Psoas muscle (tissue), 8 donors: ENCODE results near the gene SRPK2. TPM values are rescaled to one million over a fixed set of nuclear protein-coding genes. Genes with fewer than 3 reads are reported as not detected.

Source experiments
- ATAC-seq, 4 donors: fragments of 200-7000 bp; cut with Tn5 transposase; one replicate each; pipeline ENCODE4 v1.9.1; 2020; ENCODE audit warnings: moderate library complexity in 3 of 4, mild to moderate bottlenecking in 2 of 4
- DNase-seq, 2 donors: peaks; one replicate each; pipeline ENCODE4 v3.0.0-alpha.2; 2020
- H3K27ac ChIP-seq: fragments of 200-600 bp; one replicate; pipeline ENCODE4 v1.8.0; 2022
- H3K27me3 ChIP-seq, 3 donors: fragments of 200-600 bp in 1 of 3; one replicate each; pipeline versions ENCODE4 v1.6.1 to v1.8.0; 2013 to 2022; ENCODE audit warnings: low read length in 2 of 3, mild to moderate bottlenecking in 2 of 3, moderate library complexity in 1 of 3; ENCODE audit not compliant: insufficient read depth in 3 of 3
- H3K36me3 ChIP-seq, 2 donors: fragments of 200-600 bp in 1 of 2; one replicate each; pipeline versions ENCODE4 v1.6.1 to v1.8.0; 2013 to 2022; ENCODE audit warnings: low read depth in 1 of 2, mild to moderate bottlenecking in 1 of 2, moderate library complexity in 1 of 2; ENCODE audit not compliant: insufficient read depth in 1 of 2
- H3K4me1 ChIP-seq: fragments of 200-600 bp; one replicate; pipeline ENCODE4 v1.8.0; 2022
- H3K4me3 ChIP-seq: fragments of 200-600 bp; one replicate; pipeline ENCODE4 v1.8.0; 2022; ENCODE audit warnings: mild to moderate bottlenecking
- H3K9me3 ChIP-seq: fragments of 200-600 bp; one replicate; pipeline ENCODE4 v1.8.0; 2022
- WGBS, 3 donors: extraction: QIAGEN DNeasy Blood & Tissue Kit; methylation state at CpG; one replicate each; pipeline versions ENCODE4 v1.1.6 to v1.1.7; 2013; 5-methylcytosine and 5-hydroxymethylcytosine counted together
- intact Hi-C, 2 donors: fragments of 100-400 bp; cut with DNase I; formaldehyde crosslinking; loops; one replicate each; pipeline versions ENCODE4 v1.11.0 to v1.14.2; 2022
- polyA plus RNA-seq, 3 donors: library from polyadenylated mRNA; stranded (reverse); fragments of 200-250 nt; gene quantifications; one replicate each; pipeline ENCODE4 v1.2.3, GENCODE V29; 2013
- total RNA-seq, 4 donors: library from RNA; stranded (reverse); fragmentation: NEBNext Ultra II Directional in 2 of 4; extraction: Animal tissue kit (Norgen Biotek cat#: 25700) in 2 of 4; gene quantifications; one replicate each; pipeline versions ENCODE4 v1.2.1 to v1.2.4, GENCODE V29; 2021 to 2023
- TF ChIP-seq, protein P1 (sequence below): fragments of 200-600 bp; IDR thresholded peaks from one replicate; pipeline ENCODE4 v1.8.0; 2022; ENCODE audit warnings: antibody characterized with exemption
- donor health status: healthy with polysubstance abuse.
- donor health status: DM: no; HTN: no; CAD: no; lungs with moderate emphysema.
- donor health status: Bipolar disorder and iron deficiency.
- donor health status: healthy.
- donor health status: DM: yes; HTN: yes; CAD: no.
- donor health status: DM: no; HTN: no; CAD: no.
- donor health status: DM: no; HTN: no; CAD: no.
- donor health status: DM: yes; HTN: yes; CAD: no.

Gene SRPK2
- total and polyA plus RNA-seq, 7 donors: 12.7 to 51.3 (median 33.2) TPM

DNA sequence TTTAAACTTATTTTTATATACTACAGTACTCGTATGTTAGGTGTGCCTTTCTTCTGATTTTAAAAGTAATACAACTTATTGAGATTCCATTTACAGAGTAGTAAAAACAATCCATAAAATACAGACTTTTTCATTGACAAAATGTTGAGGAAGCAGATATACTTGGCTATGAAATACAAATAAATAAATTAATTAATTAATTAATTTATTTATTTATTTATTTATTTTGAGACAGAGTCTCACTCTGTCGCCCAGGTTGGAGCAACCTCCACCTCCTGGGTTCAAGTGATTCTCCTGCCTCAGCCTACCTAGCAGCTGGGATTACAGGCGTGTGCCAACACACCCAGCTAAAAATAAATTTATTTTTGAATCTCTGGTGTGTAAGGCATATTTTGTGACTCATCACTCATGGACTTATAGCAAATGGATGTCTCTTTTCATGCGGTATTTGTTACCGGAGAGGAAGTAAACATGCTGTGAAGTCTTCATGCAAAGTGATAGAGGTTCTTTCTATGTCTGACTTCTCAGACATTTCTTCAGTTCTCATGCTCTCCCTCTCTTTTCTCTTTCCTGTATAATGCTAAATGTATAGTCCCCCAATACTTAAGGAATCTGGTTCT is 20.2 kb upstream of the SRPK2 start:
- 90 to 95% (median 94%) methylated on average over 5 of the region's 5 CpGs for WGBS, 3 donors
- H3K36me3 ChIP-seq: no peaks in the 10 kb centered on the region
- DNase-seq (no peak), ATAC-seq (no peak)
- H3K27ac ChIP-seq: no peak overlapping the region
- no peak overlapping the region for H3K4me3 ChIP-seq
- TF ChIP-seq, protein P1, sequence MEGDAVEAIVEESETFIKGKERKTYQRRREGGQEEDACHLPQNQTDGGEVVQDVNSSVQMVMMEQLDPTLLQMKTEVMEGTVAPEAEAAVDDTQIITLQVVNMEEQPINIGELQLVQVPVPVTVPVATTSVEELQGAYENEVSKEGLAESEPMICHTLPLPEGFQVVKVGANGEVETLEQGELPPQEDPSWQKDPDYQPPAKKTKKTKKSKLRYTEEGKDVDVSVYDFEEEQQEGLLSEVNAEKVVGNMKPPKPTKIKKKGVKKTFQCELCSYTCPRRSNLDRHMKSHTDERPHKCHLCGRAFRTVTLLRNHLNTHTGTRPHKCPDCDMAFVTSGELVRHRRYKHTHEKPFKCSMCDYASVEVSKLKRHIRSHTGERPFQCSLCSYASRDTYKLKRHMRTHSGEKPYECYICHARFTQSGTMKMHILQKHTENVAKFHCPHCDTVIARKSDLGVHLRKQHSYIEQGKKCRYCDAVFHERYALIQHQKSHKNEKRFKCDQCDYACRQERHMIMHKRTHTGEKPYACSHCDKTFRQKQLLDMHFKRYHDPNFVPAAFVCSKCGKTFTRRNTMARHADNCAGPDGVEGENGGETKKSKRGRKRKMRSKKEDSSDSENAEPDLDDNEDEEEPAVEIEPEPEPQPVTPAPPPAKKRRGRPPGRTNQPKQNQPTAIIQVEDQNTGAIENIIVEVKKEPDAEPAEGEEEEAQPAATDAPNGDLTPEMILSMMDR: no peak
- no peaks in the 10 kb centered on the region for H3K4me1 ChIP-seq
- intact Hi-C loops: no loop called here
- H3K9me3 ChIP-seq: no peaks in the 10 kb centered on the region
- H3K27me3 ChIP-seq: no peaks in the 10 kb centered on the region

DNA sequence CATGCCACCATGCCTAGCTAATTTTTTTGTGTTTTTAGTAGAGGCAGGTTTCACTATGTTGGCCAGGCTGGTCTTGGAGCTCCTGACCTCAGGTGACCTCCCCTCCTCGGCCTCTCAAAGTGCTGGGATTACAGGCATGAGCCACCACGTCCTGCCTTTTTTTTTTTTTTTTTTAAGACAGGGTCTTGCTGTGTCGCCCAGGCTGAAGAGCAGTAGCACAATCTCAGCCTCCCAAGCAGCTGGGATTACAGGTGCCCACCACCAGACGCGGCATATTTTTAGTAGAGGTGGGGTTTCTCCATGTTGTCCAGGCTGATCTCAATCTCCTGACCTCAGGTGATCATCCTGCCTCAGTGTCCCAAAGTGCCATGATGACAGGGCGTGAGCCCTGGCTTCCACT is 14.4 kb upstream of the SRPK2 start:
- intact Hi-C loops: loop anchor here in 1 of 2 donors (5.0 kb wide), 1 partner anchor 34 kb away; no protein-coding TSS in a partner anchor
- no peak for DNase-seq
- no peak overlapping the region for H3K4me3 ChIP-seq
- no peak for ATAC-seq
- no peaks in the 10 kb centered on the region for H3K27me3 ChIP-seq
- no peaks in the 10 kb centered on the region for H3K4me1 ChIP-seq
- 87 to 91% (median 90%) methylated on average over 6 of the region's 6 CpGs for WGBS, 3 donors
- TF ChIP-seq, protein P1: no peak
- H3K27ac ChIP-seq: no peak overlapping the region
- H3K36me3 ChIP-seq: no peaks in the 10 kb centered on the region
- H3K9me3 ChIP-seq: no peaks in the 10 kb centered on the region

DNA sequence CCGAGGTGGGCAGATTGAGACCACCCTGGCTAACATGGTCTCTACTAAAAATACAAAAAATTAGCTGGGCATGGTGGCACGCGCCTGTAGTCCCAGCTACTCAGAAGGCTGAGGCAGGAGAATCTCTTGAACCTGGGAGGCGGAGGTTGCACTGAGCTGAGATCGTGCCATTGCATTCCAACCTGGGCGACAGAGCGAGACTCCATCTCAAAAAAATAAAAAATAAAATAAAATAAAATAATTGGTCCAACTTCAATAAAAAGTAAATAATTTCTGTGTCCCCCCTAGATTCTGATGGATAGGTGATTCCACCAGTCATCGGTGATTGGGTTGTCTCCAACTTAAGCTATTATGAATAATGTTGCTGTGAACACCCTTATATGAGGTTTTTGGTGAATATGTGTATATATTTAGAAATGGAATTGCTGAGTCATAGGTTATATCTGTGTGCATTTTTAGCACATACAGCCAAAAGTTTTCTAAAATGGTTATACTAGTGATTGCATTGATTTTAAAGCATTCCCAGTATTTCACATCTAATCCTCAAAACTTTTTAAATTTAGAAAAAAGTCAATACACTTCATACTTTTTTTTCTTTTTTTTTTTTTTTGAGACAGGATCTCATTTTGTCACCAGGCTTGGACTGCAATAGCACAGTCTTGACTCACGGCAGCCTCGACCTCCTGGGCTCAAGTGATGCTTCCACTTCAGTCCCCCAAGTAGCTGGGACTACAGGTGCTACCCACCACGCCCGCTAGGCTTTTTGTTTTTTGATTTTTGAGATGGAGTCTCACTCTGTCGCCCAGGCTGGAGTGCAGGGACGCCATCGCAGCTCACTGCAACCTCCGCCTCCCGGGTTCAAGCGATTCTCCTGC is 13.7 kb upstream of the SRPK2 start:
- Histone ChIP-seq H3K27me3 (no peaks in the 10 kb centered on the region), H3K4me3 (no peak overlapping the region), H3K36me3 (no peaks in the 10 kb centered on the region), H3K4me1 (no peaks in the 10 kb centered on the region), H3K9me3 (no peaks in the 10 kb centered on the region), H3K27ac (no peak overlapping the region)
- intact Hi-C loops: loop anchor here in 1 of 2 donors (5.0 kb wide), 1 partner anchor 35 kb away; no protein-coding TSS in a partner anchor
- TF ChIP-seq, protein P1: no peak
- DNase-seq (no peak), ATAC-seq (no peak)
- 90 to 96% (median 96%) methylated on average over 18 of the region's 18 CpGs for WGBS, 3 donors

DNA sequence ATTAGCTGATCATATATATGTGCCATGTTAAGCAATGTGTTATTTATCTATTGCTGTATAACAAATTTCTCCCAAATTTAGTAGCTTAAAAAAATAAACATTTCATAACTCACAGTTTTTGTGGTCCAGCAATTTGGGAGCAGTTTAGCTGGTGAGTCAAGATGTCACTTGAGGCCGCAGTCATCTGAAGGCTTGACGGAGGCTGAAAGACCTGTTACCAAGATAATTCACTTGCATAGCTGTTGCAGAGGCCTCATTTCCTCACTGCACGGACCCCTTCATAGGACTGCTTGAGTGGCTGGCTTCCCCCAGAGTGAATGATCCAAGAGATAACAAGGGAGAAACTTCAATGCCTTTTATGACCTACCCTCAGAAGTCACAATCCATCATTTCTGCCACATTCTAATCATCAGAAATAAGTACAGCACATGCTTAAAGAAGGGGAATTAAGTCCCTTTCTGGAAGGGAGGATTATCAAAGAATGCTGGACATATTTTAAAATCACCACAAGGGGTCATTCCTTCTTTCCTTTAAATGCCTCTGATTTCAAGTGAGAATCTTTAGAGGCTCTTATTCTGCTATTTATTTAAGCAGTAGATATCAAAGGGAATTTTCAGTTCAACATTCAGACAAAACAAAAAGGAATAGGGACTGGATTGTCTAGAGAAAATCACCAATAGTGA is 10.5 kb upstream of the SRPK2 start:
- DNase-seq (no peak), ATAC-seq (no peak)
- Histone ChIP-seq H3K4me3 (no peak overlapping the region), H3K36me3 (no peaks in the 10 kb centered on the region), H3K4me1 (no peaks in the 10 kb centered on the region), H3K27ac (no peak overlapping the region), H3K9me3 (no peaks in the 10 kb centered on the region), H3K27me3 (no peaks in the 10 kb centered on the region)
- 85 to 92% (median 90%) methylated on average over 3 of the region's 3 CpGs for WGBS, 3 donors
- intact Hi-C loops: no loop called here
- TF ChIP-seq, protein P1: no peak
